Head of caudate nucleus (tissue), 42 donors: ENCODE measurements around the gene SENP3.

Source experiments
- DNase-seq, 42 donors: peaks; one replicate each; pipeline versions ENCODE4 v3.0.0 to v3.0.0-alpha.2; 2020 to 2021; ENCODE audit warnings: mixed read lengths in 7 of 42
- intact Hi-C: fragments of 100-400 bp; cut with DNase I; formaldehyde crosslinking; loops from one replicate; pipeline ENCODE4 v1.15.0; 2022

Gene SENP3

DNA sequence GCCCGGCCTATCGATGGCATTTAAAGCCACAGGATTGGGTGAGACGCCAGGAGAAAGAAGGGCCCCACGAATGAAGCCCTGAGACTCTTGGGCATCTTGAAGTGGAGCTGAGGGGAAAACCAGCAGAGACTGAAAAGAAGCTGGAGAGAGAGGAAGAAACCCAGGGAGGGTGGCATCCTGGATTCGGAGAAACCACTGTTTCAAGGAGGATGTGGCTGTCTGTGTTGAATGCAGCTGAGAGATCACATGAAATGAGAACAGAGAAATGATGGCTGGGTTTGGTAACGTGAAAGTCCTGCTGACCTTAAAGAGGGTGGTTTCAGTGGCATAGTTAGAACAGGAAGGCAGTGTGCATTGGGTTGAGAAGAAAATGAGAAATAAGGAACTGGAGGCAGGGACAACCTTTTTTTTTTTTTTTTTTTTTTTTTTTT is 9.1 kb upstream of the SENP3 start:
- intact Hi-C loops = no loop called here
- peak in 4 of 42 donors; percentile 6 to 31 (median 25) for DNase-seq

DNA sequence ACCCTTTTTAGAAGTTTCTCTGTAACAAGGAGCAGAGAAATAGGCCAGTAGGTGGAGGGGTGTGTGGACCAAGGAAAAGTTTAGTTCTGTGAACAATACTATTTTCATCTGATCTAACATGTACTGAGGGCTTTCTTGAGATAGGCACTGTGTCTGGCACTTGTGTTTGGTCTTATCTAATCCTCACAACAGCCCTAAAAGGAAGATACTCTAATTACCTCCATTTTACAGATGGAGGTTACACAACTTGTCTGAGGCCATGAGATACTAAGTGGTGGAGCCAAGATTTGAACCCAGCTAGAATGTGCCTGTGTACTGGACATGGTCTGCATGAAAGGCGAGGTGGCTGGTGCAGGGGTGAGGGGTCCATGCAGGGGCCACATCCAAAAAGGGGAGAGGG is 8.4 kb upstream of the SENP3 start:
- no peak for DNase-seq
- intact Hi-C loops = no loop called here

DNA sequence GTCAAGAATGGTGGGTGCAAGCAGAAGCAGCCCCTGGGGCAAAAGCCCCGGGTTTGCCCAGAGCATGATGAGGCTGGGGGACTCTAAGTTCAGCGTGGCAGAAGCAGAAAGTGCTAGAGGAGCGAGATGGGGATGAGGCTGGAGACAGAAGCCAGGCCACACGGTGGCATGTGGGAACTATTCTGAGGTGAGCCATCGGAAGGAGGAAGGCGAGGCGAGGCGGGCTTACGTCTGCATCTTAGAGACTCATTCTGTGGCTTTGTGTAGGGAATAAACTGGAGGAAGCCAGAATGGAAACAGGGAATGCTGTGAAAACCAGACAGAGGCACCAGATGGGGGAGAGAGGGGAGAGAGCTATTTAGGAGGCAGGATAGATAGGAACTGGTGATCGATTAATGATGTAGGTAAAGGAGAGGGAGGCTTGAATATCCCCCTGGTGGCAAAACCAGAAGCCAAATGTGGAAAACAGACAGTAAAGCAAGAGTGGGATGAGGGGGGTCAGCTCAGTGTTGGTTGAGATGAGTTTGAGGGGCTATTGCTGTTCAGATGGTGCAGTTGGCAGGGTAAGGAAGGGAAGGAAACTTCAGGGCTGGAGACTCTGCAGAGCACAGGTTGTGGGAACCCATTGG is 6.3 kb upstream of the SENP3 start:
- intact Hi-C loops = no loop called here
- DNase-seq = no peak

DNA sequence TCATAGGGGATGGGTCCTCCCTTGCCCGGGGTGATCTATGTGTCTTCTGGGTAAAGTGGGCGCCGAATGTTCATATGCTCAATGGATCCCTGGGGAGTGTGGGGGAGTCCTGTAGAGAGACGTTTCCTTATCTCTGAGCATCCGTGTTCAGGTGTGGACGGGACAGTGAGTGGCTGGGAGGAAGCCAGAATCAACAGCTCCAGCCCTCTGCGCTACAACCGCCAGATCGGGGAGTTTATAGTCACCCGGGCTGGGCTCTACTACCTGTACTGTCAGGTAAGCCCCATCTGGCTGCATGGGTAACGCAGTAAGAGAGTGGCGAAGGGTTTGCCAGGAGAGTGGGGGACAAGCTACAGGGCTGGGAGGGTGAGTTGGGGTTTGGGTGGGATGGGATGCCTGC is 5.1 kb upstream of the SENP3 start:
- intact Hi-C loops = no loop called here
- DNase-seq = no peak

- DNase-seq = no peak
- intact Hi-C loops = no loop called here
Measured at GRCh38 chr17:7557147-7557764, 4.5 kb upstream of the SENP3 start.

DNA sequence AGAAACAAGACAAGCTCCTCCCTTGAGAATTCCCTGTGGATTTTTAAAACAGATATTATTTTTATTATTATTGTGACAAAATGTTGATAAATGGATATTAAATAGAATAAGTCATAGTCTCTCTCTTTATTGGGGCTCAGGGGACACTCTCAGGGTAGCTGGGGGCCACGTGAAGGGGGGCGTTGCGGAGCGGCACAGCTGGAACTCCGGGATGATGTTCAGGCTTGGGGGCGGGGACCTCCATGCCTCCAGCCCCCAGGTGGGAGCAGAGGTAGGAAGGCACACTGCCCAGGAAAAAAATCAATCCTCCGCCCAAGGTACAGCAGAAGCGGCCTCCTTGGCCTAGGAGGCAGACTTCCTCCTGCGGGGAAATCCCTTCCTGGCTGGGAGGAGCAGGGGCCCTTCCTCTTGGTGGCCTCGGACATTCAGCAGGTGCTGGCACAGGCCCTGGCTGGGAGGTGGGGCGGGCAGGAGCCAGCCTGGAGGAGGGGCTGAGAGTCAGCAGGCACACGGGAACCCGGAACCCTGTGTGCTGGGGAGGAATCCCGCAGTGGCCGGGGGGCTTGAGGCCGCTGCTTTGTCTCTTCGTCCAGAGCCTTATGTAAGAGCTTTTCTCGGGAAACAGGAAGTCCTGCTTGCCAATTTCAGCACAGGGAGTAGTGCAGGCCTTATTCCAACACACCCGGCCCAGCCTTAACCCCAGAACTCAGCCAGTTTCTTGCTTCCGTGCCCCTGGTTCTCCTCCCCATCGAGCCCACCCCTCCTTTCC is 3.8 kb upstream of the SENP3 start:
- intact Hi-C loops = no loop called here

GRCh38 chr17:7558544-7559319 is 3.0 kb upstream of the SENP3 start, which contains the start of gene TNFSF13:
Gene TNFSF13 (plus strand): TSS chr17:7558750. CDS start chr17:7559040, 290 bp downstream.
- intact Hi-C loops = no loop called here
- DNase-seq = peak in 16 of 42 donors; percentile 30 to 69 (median 43)

More for the DNA sequence above, 3.8 kb upstream of the SENP3 start:
- peak in 40 of 42 donors; percentile 49 to 88 (median 74) for DNase-seq

GRCh38 chr17:7559320-7560171 is 2.2 kb upstream of the SENP3 start:
- intact Hi-C loops = loop anchor here (2.0 kb wide), 2 partner anchors 45 to 123 kb away; no protein-coding TSS in a partner anchor
- peak in 29 of 42 donors; percentile 32 to 86 (median 60) for DNase-seq

DNA sequence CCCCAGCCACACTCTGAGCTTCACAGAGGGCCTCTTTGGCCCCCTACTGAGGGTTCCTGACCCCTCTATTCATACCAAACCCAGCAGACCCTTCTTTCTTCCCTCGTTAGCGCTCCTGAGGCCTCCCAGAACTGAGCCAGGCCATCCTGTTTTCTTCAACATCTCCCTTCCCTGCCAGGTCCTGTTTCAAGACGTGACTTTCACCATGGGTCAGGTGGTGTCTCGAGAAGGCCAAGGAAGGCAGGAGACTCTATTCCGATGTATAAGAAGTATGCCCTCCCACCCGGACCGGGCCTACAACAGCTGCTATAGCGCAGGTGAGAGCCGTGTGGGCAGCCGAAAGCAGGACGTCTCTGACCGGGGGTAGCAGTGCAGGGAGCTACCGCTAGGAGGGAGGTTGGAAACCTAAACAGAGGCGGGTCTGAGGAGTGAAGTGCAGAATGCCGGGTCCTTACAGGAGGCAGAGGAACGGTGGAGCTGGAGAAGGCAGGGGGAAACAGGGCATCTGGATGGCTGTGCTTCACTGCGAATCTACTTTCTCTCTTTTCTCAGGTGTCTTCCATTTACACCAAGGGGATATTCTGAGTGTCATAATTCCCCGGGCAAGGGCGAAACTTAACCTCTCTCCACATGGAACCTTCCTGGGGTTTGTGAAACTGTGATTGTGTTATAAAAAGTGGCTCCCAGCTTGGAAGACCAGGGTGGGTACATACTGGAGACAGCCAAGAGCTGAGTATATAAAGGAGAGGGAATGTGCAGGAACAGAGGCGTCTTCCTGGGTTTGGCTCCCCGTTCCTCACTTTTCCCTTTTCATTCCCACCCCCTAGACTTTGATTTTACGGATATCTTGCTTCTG is 1.3 kb upstream of the SENP3 start:
- intact Hi-C loops = loop anchor here (2.0 kb wide), 2 partner anchors 46 to 124 kb away; no protein-coding TSS in a partner anchor
- DNase-seq = peak in 21 of 42 donors; percentile 21 to 70 (median 48)

DNA sequence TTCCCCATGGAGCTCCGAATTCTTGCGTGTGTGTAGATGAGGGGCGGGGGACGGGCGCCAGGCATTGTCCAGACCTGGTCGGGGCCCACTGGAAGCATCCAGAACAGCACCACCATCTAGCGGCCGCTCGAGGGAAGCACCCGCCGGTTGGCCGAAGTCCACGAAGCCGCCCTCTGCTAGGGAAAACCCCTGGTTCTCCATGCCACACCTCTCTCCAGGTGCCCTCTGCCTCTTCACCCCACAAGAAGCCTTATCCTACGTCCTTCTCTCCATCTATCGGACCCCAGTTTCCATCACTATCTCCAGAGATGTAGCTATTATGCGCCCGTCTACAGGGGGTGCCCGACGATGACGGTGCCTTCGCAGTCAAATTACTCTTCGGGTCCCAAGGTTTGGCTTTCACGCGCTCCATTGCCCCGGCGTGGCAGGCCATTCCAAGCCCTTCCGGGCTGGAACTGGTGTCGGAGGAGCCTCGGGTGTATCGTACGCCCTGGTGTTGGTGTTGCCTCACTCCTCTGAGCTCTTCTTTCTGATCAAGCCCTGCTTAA is 617 bp upstream of the SENP3 start:
- DNase-seq = peak; percentile 78 to 96 (median 89)
- intact Hi-C loops = loop anchor here (2.0 kb wide), 2 partner anchors 46 to 124 kb away; no protein-coding TSS in a partner anchor

- no peak for DNase-seq
- intact Hi-C loops = no loop called here
Measured at GRCh38 chr17:7562208-7562605, 488 bp downstream of the SENP3 start.

GRCh38 chr17:7563115-7563869 is 1.6 kb downstream of the SENP3 start:
- DNase-seq = no peak
- intact Hi-C loops = no loop called here

DNA sequence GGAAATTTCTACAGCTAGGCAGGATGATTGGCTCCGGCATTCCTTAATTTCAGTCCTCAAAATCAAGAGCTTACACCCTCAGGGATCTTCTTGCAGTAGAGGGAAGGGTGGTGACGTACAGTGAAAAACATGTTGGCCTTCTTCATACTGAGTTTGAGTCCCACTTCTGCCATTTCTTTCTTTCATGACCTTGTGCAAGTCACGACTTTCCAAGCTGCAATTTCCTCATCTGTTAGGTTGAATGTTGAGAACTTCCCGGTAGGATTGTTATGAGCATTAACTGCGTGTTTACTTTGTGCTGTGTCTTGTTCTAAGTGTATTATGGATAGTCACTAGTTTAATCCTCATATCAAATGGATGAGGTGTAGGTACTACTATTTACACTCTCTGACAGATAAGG is 7.9 kb downstream of the SENP3 start:
- intact Hi-C loops = no loop called here

GRCh38 chr17:7570351-7570750 is 8.6 kb downstream of the SENP3 start:
- DNase-seq = no peak
- intact Hi-C loops = loop anchor here (10.0 kb wide), 1 partner anchor 216 kb away; the partner anchor contains the start of genes KCTD11 and TMEM95

More for the DNA sequence above, 7.9 kb downstream of the SENP3 start:
- no peak for DNase-seq

DNA sequence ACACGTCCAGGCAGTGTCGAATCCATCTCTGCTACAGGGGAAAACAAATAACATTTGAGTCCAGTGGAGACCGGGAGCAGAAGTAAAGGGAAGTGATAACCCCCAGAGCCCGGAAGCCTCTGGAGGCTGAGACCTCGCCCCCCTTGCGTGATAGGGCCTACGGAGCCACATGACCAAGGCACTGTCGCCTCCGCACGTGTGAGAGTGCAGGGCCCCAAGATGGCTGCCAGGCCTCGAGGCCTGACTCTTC is 10.5 kb downstream of the SENP3 start:
- intact Hi-C loops = loop anchor here (10.0 kb wide), 1 partner anchor 217 kb away; the partner anchor contains the start of genes KCTD11 and TMEM95
- no peak for DNase-seq
